ENCODE measurements around the gene OR51D1.

The OR51D1 gene

GRCh38 chr11:4645974-4646373, 8.7 kb downstream of the OR51D1 start:
- no peak for DNase-seq (ENCODE audit: low read depth in 2 of 2)

DNA sequence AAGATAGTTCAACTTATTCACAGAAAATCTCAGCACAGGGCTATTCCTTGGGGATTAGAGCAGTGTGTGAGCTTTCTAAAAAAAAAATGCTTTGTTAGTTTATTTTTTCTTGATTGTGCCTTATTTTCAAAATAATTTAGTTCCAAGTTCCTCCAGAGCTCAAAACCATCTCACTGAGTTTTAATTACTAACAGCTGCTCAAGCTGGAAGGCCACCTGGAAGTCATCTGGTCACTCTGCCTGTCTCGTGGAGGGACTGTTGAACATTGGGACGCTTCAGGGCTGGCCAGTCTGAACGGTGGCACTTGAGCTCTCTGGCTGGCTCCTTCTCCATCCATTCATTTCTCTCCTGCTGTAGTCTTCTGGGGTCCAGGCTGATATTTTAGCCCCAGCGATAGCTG, 10.5 kb downstream of the OR51D1 start:
- no peak for DNase-seq (ENCODE audit: low read depth in 2 of 2)

GRCh38 chr11:4654635-4655369, 17.5 kb downstream of the OR51D1 start:
- no peak for DNase-seq (ENCODE audit: low read depth in 2 of 2)

DNA sequence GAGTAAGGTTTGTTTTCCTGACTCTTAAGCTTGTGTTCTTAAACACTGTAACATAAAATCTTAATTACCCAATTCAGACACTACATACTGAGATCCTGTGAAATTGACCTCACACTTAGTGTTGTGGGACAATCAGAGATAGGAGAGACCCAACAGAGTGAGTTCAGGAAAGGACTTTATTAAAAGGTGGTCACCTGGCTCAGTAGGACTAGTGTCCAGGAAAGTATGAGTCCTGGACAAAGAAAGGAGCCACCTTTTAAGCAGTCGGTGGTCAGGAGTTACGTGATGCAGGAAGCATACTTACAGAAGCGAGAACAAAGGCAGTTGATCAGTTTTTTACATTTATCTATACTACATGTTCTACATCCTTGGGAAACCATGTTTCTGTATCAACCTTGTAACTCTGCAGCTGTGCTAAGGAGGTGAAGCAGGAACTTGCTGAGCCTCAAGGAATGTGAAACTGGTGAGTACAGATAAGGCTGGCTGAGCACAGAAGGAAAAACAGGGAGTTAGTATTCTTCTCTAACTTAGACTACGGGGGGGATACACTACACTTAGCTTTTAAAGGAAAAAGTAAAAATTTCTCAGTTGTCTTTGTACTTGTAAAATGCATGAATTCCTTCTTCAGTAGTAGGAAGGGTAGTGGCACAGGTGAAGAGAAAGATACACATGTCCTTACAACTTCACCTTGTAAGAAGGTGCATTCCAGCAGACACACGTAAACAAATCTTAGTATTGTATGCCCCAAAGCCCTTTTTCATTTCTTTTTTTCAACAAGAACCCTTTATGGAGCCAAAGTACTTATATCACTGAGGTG, 21.6 kb downstream of the OR51D1 start:
- DNase-seq (ENCODE audit: low read depth in 2 of 2), result no peak

GRCh38 chr11:4662876-4663275, 25.6 kb downstream of the OR51D1 start:
- no peak for DNase-seq (ENCODE audit: low read depth in 2 of 2)

- DNase-seq (ENCODE audit: low read depth in 2 of 2), result no peak
Observed at GRCh38 chr11:4664183-4664582, 26.9 kb downstream of the OR51D1 start.

DNA sequence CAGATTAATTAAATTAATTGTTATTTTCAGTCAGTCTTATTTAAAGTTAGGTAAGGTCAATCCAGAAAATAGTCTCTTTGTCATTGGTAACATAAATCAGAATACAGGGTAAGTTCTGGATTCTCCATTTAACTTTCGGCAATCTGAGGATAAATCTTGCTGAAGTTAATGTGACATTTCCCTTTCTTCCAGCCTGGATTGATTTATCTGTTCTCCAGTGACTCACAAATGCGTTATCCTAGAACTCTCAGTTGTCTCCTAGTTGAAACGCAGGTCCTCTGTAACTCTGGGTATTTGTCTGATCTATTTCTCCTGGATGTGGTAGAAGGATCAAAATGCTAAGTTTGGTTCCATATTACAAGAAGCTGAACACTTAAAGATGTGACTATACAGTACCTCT, 27.5 kb downstream of the OR51D1 start:
- no peak for DNase-seq (ENCODE audit: low read depth in 2 of 2)

DNA sequence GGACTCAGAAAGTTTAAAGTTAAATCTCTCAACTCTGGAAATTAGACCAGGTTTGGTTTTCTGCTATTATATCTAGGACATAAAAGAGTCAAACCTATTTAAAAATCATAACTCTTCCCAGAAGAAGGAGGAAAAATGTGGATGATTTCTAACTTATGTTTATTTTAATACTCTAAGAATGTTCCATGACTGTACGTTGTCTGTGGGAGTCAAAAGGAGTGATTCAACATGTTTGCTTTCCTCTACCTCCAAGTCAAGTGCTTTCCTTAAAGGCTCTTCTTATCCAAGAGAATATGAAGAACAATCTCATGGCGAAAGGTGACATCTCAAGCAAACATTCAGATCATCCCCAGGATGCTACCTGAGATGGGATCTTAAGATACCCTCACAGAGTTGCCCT, 28.1 kb downstream of the OR51D1 start:
- DNase-seq (ENCODE audit: low read depth in 2 of 2), result no peak

DNA sequence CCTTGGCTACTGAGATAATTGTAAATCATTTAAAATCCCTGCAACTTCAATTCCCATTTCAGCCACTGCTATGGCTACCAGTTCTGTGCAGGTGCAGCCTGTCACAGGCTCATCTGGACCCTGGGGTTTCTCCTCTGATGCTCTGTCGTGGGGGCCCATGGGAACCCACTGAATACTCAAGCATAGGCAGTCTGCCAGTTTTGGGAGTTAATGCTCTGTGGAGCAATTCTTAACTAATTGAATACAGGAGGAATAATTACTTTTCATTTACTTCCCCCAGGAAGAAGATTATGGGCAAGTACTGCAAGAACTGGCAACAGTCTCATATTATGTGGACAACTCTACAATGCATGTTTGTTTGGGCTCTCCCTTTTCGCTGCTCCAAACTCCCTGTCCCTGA, 34.5 kb downstream of the OR51D1 start:
- DNase-seq (ENCODE audit: low read depth in 2 of 2), result no peak

GRCh38 chr11:4672470-4672869, 35.2 kb downstream of the OR51D1 start:
- DNase-seq (ENCODE audit: low read depth in 2 of 2), result no peak

DNA sequence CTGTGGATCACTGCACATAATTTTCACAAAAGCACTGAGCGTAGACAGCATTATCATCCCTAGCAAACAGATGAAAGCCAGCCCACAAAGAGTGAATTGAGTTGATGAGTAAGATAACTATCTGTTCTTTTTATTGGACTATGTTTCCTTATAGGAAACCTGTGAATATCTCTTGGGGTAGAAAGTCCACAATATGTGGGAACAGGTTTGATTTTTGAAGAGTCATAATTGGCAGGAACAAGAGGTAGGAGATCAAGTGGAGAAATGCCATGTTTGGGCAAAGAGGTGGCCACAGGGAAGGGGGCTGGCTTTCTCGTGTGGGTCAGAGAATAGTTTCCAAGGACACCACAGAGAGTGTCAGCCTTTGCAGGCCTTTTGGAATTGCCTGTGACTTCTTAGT, 36.5 kb downstream of the OR51D1 start:
- DNase-seq (ENCODE audit: low read depth in 2 of 2), result no peak

GRCh38 chr11:4677948-4678347, 40.7 kb downstream of the OR51D1 start:
- DNase-seq (ENCODE audit: low read depth in 2 of 2), result no peak

GRCh38 chr11:4680341-4680740, 43.1 kb downstream of the OR51D1 start:
- DNase-seq (ENCODE audit: low read depth in 2 of 2), result no peak

GRCh38 chr11:4682623-4683419, 45.5 kb downstream of the OR51D1 start:
- no peak for DNase-seq (ENCODE audit: low read depth in 2 of 2)

GRCh38 chr11:4684631-4685285, 47.5 kb downstream of the OR51D1 start:
- DNase-seq (ENCODE audit: low read depth in 2 of 2), result no peak

Data from stimulated activated CD8-positive, alpha-beta memory T cell treated with anti-CD3 and anti-CD28 coated beads, Interleukin-7, amount 100 ng/mL, for 1 hour (primary cell).